Right lung (tissue), 5 donors: ENCODE measurements around the gene MAP3K20. TPM values are rescaled to one million over a fixed set of nuclear protein-coding genes. Genes with fewer than 3 reads are reported as not detected.
"Not testable (repeated sequence)": the region's sequence is repeated elsewhere in the genome, so short reads cannot be mapped to it uniquely, and the experiment has no call there.

Experiments
- DNase-seq, 2 donors: peaks; one replicate each; pipeline ENCODE4 v3.0.0-alpha.2; 2013
- polyA plus RNA-seq, 5 donors: library from polyadenylated mRNA; unstranded; fragments of 120-200 nt; gene quantifications; one replicate each; pipeline versions ENCODE4 v1.2.1 to v1.2.3, GENCODE V29; 2013; ENCODE audit warnings: inconsistent platforms in 1 of 5, low replicate concordance in 1 of 5; ENCODE audit not compliant: insufficient read length in 5 of 5, insufficient read depth in 1 of 5

The MAP3K20 gene
- polyA plus RNA-seq, 5 donors, result 42.9 to 76.5 (median 72.7) TPM

GRCh38 chr2:173230181-173230580 is 154.5 kb downstream of the MAP3K20 start:
- no peak for DNase-seq

- peak; percentile 46 to 58 for DNase-seq
Measured at GRCh38 chr2:173231042-173231441, 155.4 kb downstream of the MAP3K20 start.

GRCh38 chr2:173231465-173231864 is 155.8 kb downstream of the MAP3K20 start:
- DNase-seq, result no peak

- no peak for DNase-seq
Measured at GRCh38 chr2:173232956-173233744, 157.5 kb downstream of the MAP3K20 start.

GRCh38 chr2:173235947-173236803 is 160.5 kb downstream of the MAP3K20 start:
- DNase-seq, result no peak

GRCh38 chr2:173238385-173238784 is 162.7 kb downstream of the MAP3K20 start:
- no peak for DNase-seq

- no peak for DNase-seq
Measured at GRCh38 chr2:173238831-173239230, 163.2 kb downstream of the MAP3K20 start.

- no peak for DNase-seq
Measured at GRCh38 chr2:173239644-173240043, 164.0 kb downstream of the MAP3K20 start.

GRCh38 chr2:173240083-173240482 is 164.4 kb downstream of the MAP3K20 start:
- DNase-seq, result no peak

GRCh38 chr2:173241643-173242042 is 166.0 kb downstream of the MAP3K20 start:
- DNase-seq, result no peak

- DNase-seq, result no peak
Measured at GRCh38 chr2:173247156-173247555, 171.5 kb downstream of the MAP3K20 start.

- DNase-seq, result no peak
Measured at GRCh38 chr2:173248381-173248780, 172.7 kb downstream of the MAP3K20 start.

GRCh38 chr2:173249661-173250641 is 174.3 kb downstream of the MAP3K20 start:
- no peak for DNase-seq

- no peak for DNase-seq
Measured at GRCh38 chr2:173251225-173251624, 175.6 kb downstream of the MAP3K20 start.

GRCh38 chr2:173252581-173252980 is 176.9 kb downstream of the MAP3K20 start:
- DNase-seq, result no peak

GRCh38 chr2:173254659-173255058 is 179.0 kb downstream of the MAP3K20 start:
- no peak for DNase-seq

- no peak for DNase-seq
Measured at GRCh38 chr2:173258701-173259100, 183.1 kb downstream of the MAP3K20 start.

- not testable (repeated sequence) for DNase-seq
Measured at GRCh38 chr2:173262356-173262755, 186.7 kb downstream of the MAP3K20 start.

- DNase-seq, result no peak
Measured at GRCh38 chr2:173264151-173264550, 188.5 kb downstream of the MAP3K20 start.

GRCh38 chr2:173264603-173265366 is 189.1 kb downstream of the MAP3K20 start:
- peak in 1 of 2 donors; percentile 9 for DNase-seq

GRCh38 chr2:173271135-173271534 is 195.5 kb downstream of the MAP3K20 start:
- no peak for DNase-seq
